Neural progenitor cell (in vitro differentiated cells): ENCODE results near the gene PROB1. TPM values are rescaled to one million over a fixed set of nuclear protein-coding genes. Genes with fewer than 3 reads are reported as not detected.

Experiments used
- DNase-seq: peaks from one replicate; pipeline ENCODE4 v3.0.0-alpha.2; 2016; ENCODE audit warnings: low spot score
- H2AFZ ChIP-seq: fragments of 200-600 bp; sonication (generic); replicated peaks from 2 replicates; pipeline ENCODE4 v1.6.1; 2016; ENCODE audit warnings: antibody characterized with exemption
- H3F3A ChIP-seq: fragments of 200-600 bp; sonication (generic); 2 replicates; pipeline ENCODE4 v1.6.1; 2016; ENCODE audit warnings: antibody characterized with exemption, low read depth
- H3K27ac ChIP-seq: fragments of 200-600 bp; sonication (generic); 2 replicates; pipeline ENCODE4 v1.5.1; 2016; ENCODE audit warnings: mild to moderate bottlenecking
- H3K27me3 ChIP-seq: fragments of 200-600 bp; sonication (generic); 2 replicates; pipeline ENCODE4 v1.6.1; 2016; ENCODE audit warnings: mild to moderate bottlenecking, moderate library complexity
- H3K36me3 ChIP-seq: fragments of 200-600 bp; sonication (generic); 2 replicates; pipeline ENCODE4 v1.5.1; 2016
- H3K4me1 ChIP-seq: fragments of 200-600 bp; sonication (generic); 2 replicates; pipeline ENCODE4 v1.6.1; 2016; ENCODE audit warnings: mixed run types
- H3K4me2 ChIP-seq: fragments of 200-600 bp; sonication (generic); 2 replicates; pipeline ENCODE4 v1.6.1; 2016
- H3K4me3 ChIP-seq: fragments of 200-600 bp; sonication (generic); 2 replicates; pipeline ENCODE4 v1.5.1; 2016
- H3K79me2 ChIP-seq: fragments of 200-600 bp; sonication (generic); 2 replicates; pipeline ENCODE4 v1.6.1; 2016; ENCODE audit warnings: low read depth
- H3K9ac ChIP-seq: fragments of 200-600 bp; sonication (generic); 2 replicates; pipeline ENCODE4 v1.6.1; 2016
- H3K9me3 ChIP-seq: fragments of 200-600 bp; sonication (generic); 2 replicates; pipeline ENCODE4 v1.5.1; 2016; ENCODE audit warnings: low read depth
- H4K20me1 ChIP-seq: fragments of 200-600 bp; sonication (generic); 2 replicates; pipeline ENCODE4 v1.6.1; 2016; ENCODE audit warnings: low read depth
- H3K27ac Mint-ChIP-seq: 3 replicates; pipeline ENCODE4 v1.8.0; 2021; ENCODE audit warnings: mixed read lengths
- H3K27me3 Mint-ChIP-seq: 2 replicates; pipeline ENCODE4 v1.8.0; 2022; ENCODE audit warnings: low read depth, mild to moderate bottlenecking, inconsistent platforms, moderate library complexity, mixed read lengths; ENCODE audit not compliant: insufficient read depth
- H3K36me3 Mint-ChIP-seq: 3 replicates; pipeline ENCODE4 v1.8.0; 2021; ENCODE audit warnings: mixed read lengths
- H3K4me1 Mint-ChIP-seq: 3 replicates; pipeline ENCODE4 v1.8.0; 2021; ENCODE audit warnings: mixed read lengths
- H3K4me3 Mint-ChIP-seq: 3 replicates; pipeline ENCODE4 v1.8.0; 2021; ENCODE audit warnings: mild to moderate bottlenecking, moderate library complexity, mixed read lengths
- H3K9me3 Mint-ChIP-seq: 3 replicates; pipeline ENCODE4 v1.8.0; 2020; ENCODE audit warnings: mixed read lengths
- CTCF ChIP-seq: fragments of 200-600 bp; sonication (generic); IDR thresholded peaks from 2 replicates; pipeline ENCODE4 v1.5.1; 2017; ENCODE audit warnings: antibody characterized with exemption, mild to moderate bottlenecking
- EZH2 ChIP-seq: fragments of 200-600 bp; sonication (generic); IDR thresholded peaks from 2 replicates; pipeline ENCODE4 v1.6.1; 2017; ENCODE audit warnings: antibody characterized with exemption, mild to moderate bottlenecking, moderate library complexity
- EZH2phosphoT487 ChIP-seq: fragments of 200-600 bp; sonication (generic); IDR thresholded peaks from 2 replicates; pipeline ENCODE4 v1.6.1; 2017; ENCODE audit warnings: antibody characterized with exemption
- total RNA-seq: library from RNA; depleted of rRNA; stranded (reverse); fragments of >200 nt; gene quantifications from 2 replicates; pipeline ENCODE4 v1.2.3, GENCODE V29; 2015; ENCODE audit warnings: low replicate concordance

PROB1 gene
- total RNA-seq, 1 donor from 2014 or later = 0.67 TPM

GRCh38 chr5:139377226-139377625, 17.7 kb downstream of the PROB1 start:
- Histone ChIP-seq H4K20me1 (no peaks in the 10 kb centered on the region), H3K36me3 (no peaks in the 10 kb centered on the region), H3K79me2 (no peaks in the 10 kb centered on the region), H3K4me3 (no peak overlapping the region), H3K9ac (no peak overlapping the region), H3K4me2 (no peak overlapping the region), H2AFZ (no peak overlapping the region), H3K9me3 (no peaks in the 10 kb centered on the region), H3F3A (peaks cover 5% of the 10 kb centered on the region), H3K27me3 (no peaks in the 10 kb centered on the region), H3K27ac (no peak overlapping the region), H3K4me1 (no peaks in the 10 kb centered on the region)
- Mint-ChIP-seq H3K9me3 (no peaks in the 10 kb centered on the region), H3K27me3 (peaks cover 7% of the 10 kb centered on the region), H3K4me3 (no peak overlapping the region), H3K27ac (peak overlapping the region; percentile 67), H3K4me1 (peaks cover 7% of the 10 kb centered on the region), H3K36me3 (peaks cover 8% of the 10 kb centered on the region)
- no peak for TF ChIP-seq CTCF
- no peak for TF ChIP-seq EZH2
- no peak for TF ChIP-seq EZH2phosphoT487
- DNase-seq = no peak

GRCh38 chr5:139376364-139376763, 18.5 kb downstream of the PROB1 start:
- H3K4me2 ChIP-seq = no peak overlapping the region
- H3K27ac Mint-ChIP-seq = no peak overlapping the region
- H3K4me3 ChIP-seq = no peak overlapping the region
- peaks cover 5% of the 10 kb centered on the region for H3F3A ChIP-seq
- no peak overlapping the region for H3K27ac ChIP-seq
- TF ChIP-seq CTCF (no peak), EZH2 (no peak), EZH2phosphoT487 (no peak)
- H3K79me2 ChIP-seq = no peaks in the 10 kb centered on the region
- peaks cover 7% of the 10 kb centered on the region for H3K4me1 Mint-ChIP-seq
- H3K27me3 ChIP-seq = no peaks in the 10 kb centered on the region
- peaks cover 13% of the 10 kb centered on the region for H3K36me3 Mint-ChIP-seq
- no peak for DNase-seq
- peaks cover 7% of the 10 kb centered on the region for H3K27me3 Mint-ChIP-seq
- H4K20me1 ChIP-seq = peaks cover under 1% of the 10 kb centered on the region
- no peaks in the 10 kb centered on the region for H3K9me3 Mint-ChIP-seq
- H2AFZ ChIP-seq = no peak overlapping the region
- no peaks in the 10 kb centered on the region for H3K36me3 ChIP-seq
- H3K9ac ChIP-seq = no peak overlapping the region
- no peaks in the 10 kb centered on the region for H3K9me3 ChIP-seq
- H3K4me3 Mint-ChIP-seq = no peak overlapping the region
- no peaks in the 10 kb centered on the region for H3K4me1 ChIP-seq

- no peak for TF ChIP-seq EZH2phosphoT487
- Histone ChIP-seq H3K9ac (no peak overlapping the region), H3K9me3 (no peaks in the 10 kb centered on the region), H3K36me3 (no peaks in the 10 kb centered on the region), H3K4me2 (no peak overlapping the region), H3K4me1 (no peaks in the 10 kb centered on the region), H3K27ac (no peak overlapping the region), H4K20me1 (peaks cover 7% of the 10 kb centered on the region), H3K4me3 (no peak overlapping the region), H2AFZ (no peak overlapping the region), H3K79me2 (no peaks in the 10 kb centered on the region), H3K27me3 (no peaks in the 10 kb centered on the region), H3F3A (peaks cover 16% of the 10 kb centered on the region)
- no peaks in the 10 kb centered on the region for H3K9me3 Mint-ChIP-seq
- no peak for DNase-seq
- peaks cover 15% of the 10 kb centered on the region for H3K36me3 Mint-ChIP-seq
- no peak overlapping the region for H3K27ac Mint-ChIP-seq
- H3K4me3 Mint-ChIP-seq = no peak overlapping the region
- peaks cover 7% of the 10 kb centered on the region for H3K27me3 Mint-ChIP-seq
- no peaks in the 10 kb centered on the region for H3K4me1 Mint-ChIP-seq
Observed at GRCh38 chr5:139374909-139375308, 20.0 kb downstream of the PROB1 start.

GRCh38 chr5:139371482-139372435, 23.1 kb downstream of the PROB1 start:
- Histone ChIP-seq H3K9me3 (no peaks in the 10 kb centered on the region), H3F3A (peaks cover 16% of the 10 kb centered on the region), H3K79me2 (no peaks in the 10 kb centered on the region), H3K4me3 (no peak overlapping the region), H3K27me3 (no peaks in the 10 kb centered on the region), H3K4me1 (no peaks in the 10 kb centered on the region), H3K4me2 (no peak overlapping the region), H3K27ac (no peak overlapping the region), H4K20me1 (peaks cover 10% of the 10 kb centered on the region), H3K36me3 (peaks cover 13% of the 10 kb centered on the region), H2AFZ (no peak overlapping the region), H3K9ac (no peak overlapping the region)
- Mint-ChIP-seq H3K4me1 (no peaks in the 10 kb centered on the region), H3K27ac (no peak overlapping the region), H3K9me3 (no peaks in the 10 kb centered on the region), H3K4me3 (no peak overlapping the region), H3K36me3 (peaks cover 20% of the 10 kb centered on the region), H3K27me3 (peaks cover 3% of the 10 kb centered on the region)
- no peak for TF ChIP-seq EZH2
- TF ChIP-seq EZH2phosphoT487 = no peak
- no peak for TF ChIP-seq CTCF
- DNase-seq = no peak
